Germinal center (tissue), 1 donor: Measurements from ENCODE around the gene PSIP1.
"Not testable (repeated sequence)": the region's sequence is repeated elsewhere in the genome, so short reads cannot be mapped to it uniquely, and the experiment has no call there.

Experiments used
- DNase-seq: peaks from one replicate; pipeline ENCODE4 v3.0.0; 2012; ENCODE audit warnings: mixed read lengths, low spot score

Gene PSIP1

GRCh38 chr9:15501803-15502202 is 9.0 kb downstream of the PSIP1 start:
- no peak for DNase-seq

GRCh38 chr9:15501179-15501578 is 9.6 kb downstream of the PSIP1 start:
- DNase-seq = no peak

DNA sequence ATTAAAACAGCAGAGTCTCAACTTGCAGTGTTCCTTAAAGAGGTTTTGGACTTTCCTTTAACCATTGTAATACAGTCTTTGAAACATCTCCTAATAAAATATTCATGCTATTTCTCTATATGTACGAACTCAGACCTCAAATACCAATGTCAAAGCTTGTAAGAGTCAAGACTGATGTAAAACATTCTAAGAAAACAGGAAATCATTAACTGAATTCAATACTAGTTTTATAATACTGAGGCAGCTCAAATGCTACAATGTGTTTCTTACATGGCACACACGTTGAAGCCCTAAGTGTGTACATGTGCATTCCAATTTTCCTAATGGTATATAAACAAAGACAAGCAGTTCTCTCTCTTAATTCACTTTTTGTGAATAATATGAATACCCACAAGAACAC is 11.6 kb downstream of the PSIP1 start:
- DNase-seq = no peak

- no peak for DNase-seq
These were observed 12.3 kb downstream of the PSIP1 start for GRCh38 chr9:15498246-15498995.

DNA sequence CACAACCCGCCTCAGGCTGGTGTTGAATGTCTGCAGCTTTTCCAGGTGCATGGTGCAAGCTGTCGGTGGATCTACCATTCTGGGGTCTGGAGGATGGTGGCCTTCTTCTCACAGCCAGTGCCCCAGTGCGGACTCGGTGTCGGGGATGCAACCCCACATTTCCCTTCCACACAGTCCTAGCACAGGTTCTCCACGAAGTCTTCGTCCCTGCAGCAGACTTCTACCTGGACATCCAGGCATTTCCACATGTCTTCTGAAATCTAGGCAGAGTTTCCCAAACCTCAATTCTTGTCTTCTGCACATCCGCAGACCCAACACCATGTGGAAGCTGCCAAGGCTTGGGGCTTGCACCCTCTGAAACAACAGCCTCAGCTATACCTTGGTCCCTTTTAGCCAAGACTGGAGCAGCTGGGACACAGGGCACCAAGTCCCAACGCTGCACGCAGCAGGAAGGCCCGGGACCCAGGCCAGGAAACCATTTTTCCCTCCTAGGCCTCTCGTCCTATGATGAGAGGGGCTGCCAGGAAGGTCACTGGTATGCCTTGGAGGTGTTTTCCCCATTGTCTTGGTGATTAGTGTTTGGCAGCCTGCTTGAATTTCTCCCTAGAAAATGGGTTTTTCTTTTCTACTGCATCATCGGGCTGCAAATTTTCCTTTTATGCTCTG is 18.2 kb downstream of the PSIP1 start:
- DNase-seq = no peak

GRCh38 chr9:15491950-15492349 is 18.8 kb downstream of the PSIP1 start:
- no peak for DNase-seq

DNA sequence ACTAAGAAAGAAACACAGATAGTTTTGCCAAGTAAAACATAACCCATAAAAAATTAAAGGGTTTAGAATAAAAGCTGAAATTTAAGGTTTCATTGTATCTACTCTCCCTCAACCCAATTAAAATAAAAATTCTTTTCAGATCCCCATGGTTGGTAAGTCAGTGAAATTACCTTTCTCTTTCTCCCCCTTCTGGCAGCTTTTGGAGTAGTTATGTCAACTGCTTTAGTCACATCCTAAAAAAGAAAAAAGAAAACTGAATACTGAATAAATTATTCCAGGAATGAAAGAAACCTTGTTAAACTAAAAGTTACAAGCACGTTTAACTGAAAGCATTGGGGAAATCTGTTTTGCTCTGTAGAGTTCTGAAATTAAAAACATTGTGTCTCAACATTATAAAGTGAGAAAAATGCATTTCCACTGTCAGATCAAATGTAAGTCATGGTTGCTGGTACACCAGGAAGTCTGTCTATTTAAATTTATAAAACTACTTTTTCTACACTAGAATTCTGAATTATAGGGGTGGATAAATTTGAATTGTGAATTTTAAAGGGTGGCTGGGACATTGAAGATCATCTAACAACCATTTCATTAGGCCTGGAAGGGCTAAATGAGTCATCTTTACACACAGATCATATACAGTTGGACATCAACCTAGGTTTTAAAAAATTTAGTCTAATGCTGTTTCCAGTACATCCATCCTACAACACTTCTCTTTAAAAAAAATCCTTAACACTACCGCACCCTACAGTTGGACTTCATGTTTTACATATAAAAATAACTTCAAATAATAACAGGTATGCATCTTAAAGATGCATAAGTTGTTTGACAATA is 24.7 kb downstream of the PSIP1 start:
- peak; percentile 10 for DNase-seq

DNA sequence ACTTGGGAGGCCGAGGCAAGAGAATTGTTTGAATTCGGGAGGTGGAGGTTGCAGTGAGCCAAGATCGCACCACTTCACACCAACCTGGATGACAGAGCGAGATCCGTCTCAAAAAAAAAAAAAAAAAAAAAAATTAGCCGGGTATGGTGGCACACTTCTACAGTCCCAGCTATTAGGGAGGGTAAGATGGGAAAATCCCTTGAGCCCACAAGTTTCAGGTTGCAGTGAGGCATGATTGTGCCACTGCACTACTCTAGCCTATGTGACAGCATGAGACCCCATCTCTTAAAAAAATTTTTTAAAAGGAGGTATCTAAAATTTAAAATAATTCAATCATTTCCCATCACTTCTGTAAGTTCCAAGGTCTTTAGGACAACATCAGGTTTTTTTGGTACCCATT is 26.0 kb downstream of the PSIP1 start:
- no peak for DNase-seq

DNA sequence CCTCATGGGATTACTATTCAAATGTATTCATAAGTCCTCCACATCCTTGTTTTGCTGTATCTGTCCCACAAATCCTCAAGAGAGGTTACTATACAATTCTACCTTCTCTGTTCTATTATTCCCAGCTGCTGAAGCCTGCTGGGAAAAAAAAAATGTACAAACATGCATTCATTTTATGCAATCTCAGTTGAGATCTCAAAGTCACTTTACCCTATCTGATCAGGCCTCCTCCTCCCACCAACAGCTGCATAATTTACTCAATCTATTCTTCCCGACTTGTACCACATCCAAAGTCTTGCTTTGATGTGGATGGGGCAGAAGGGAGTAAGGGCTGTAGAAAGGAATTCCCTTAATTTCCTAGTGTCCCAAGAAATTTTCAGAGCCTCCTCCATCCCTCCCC is 28.6 kb downstream of the PSIP1 start:
- DNase-seq = no peak

DNA sequence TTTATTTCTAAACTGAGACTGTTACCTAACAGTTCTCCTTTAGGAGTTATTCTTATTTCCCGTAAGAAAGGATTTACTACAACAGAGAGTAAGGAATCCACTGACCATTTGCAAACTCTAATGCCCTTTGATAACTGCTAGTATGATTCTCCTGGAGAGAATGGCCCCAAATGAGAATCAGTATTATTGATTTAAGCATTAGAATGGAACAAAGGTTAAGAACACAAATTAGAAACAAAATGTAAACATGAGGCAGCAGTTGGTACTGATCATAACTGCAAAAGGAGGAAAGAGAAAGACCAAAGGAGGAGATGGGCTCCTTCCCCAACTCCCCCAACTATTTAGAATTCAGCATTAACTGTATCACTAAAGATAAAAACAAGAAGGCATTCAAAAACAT is 30.7 kb downstream of the PSIP1 start:
- DNase-seq = no peak

DNA sequence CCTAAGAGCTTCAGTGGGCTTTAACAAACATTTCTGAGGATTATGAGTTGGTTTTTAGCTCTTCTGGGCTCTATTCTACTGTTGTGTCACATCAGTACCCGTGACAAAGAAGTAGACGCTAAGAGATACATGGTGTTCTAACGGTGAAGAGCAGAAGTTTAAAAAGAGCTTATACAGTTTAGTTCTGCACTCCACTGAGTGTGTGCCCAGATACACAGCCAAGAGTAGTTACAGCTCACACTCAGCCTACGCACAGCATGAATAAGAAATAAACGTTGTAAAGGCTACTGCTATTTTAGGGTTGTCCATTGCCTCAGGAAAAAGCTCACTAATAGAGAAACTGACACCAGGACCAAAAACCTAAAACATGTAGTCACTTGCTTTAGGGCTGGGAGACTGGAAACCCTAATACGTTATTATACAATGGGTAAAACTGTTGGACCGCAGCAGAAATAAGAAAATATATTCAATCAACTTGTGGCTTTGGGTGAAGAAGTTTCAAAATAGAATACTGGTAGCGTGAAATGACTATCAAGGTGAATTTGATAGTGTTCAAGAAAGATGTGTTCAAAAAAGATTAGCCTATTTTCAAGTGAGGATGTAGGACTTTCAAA is 34.7 kb downstream of the PSIP1 start:
- no peak for DNase-seq

GRCh38 chr9:15469862-15470261 is 40.9 kb downstream of the PSIP1 start:
- DNase-seq = no peak

- DNase-seq = no peak
These were observed 41.4 kb downstream of the PSIP1 start for GRCh38 chr9:15469406-15469805.

GRCh38 chr9:15468145-15468544 is 42.6 kb downstream of the PSIP1 start:
- no peak for DNase-seq

DNA sequence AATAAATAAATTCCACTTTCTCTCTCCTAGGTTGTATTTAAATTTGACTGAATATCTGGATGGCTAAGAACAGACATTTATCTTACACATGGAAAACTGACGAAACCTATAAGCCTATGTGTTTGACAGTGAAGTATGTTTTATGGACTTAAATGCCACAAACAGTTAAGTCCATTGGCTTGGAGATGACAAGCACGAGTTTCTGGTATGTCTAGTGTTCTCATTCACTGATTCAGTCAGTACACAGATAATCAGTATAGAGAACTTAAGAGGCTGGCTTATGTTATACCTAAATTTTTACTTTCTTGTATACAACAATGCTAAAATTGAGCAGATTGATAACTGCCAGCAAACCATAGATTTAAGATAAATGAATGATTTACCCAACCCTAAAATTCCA is 49.2 kb downstream of the PSIP1 start:
- DNase-seq = no peak

DNA sequence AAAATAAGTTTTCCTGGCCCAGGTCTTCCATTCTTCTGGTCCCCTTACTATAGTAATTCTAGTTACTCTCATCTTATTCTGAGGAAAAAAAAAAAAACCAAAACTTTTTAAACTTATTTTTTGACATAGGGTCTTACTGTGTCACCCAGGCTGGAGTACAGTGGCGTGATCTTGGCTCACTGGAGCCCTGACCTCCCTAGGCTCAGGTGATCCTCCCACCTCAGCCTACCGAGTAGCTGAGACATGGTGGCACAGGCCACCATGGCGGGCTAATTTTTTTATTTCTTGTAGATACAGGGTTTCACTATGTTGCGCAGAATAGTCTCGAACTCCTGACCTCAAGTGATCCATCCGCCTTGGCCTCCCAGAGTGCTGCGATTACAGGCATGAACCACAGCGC is 49.7 kb downstream of the PSIP1 start:
- no peak for DNase-seq

GRCh38 chr9:15453956-15454355 is 56.8 kb downstream of the PSIP1 start:
- no peak for DNase-seq

GRCh38 chr9:15444141-15444540 is 66.6 kb downstream of the PSIP1 start:
- DNase-seq = no peak

DNA sequence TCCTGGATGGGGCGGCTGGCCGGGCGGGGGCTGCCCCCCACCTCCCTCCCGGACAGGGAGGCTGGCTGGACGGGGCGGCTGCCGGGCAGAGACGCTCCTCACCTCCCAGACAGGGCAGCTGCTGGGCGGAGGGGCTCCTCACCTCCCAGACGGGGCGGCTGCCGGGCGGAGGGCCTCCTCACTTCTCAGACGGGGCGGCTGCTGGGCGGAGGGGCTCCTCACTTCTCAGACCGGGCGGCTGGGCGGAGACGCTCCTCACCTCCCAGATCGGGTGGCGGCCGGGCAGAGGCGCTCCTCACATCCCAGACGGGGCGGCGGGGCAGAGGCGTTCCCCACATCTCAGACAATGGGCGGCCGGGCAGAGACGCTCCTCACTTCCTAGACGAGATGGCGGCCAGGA is 68.5 kb downstream of the PSIP1 start:
- not testable (repeated sequence) for DNase-seq

GRCh38 chr9:15441841-15442240 is 68.9 kb downstream of the PSIP1 start:
- DNase-seq = not testable (repeated sequence)

DNA sequence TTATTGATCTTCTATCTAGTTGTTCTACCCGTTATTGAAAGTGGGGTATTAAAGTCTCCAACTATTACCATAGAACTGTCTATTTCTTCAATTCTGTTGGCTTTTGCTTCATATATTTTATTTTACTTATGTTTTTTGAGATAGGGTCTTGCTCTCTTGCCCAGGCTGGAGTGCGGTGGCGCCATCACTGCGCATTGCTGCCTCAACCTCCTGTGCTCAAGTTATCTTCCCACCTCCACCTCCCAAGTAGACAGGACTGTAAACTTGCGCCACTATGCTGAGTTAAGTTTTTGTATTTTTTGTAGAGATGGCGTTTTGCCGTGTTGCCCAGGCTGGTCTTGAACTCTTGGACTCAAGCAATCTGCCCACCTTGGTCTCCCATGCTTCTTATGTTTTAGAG is 71.9 kb downstream of the PSIP1 start:
- DNase-seq = no peak

GRCh38 chr9:15433661-15434060 is 77.1 kb downstream of the PSIP1 start:
- no peak for DNase-seq

DNA sequence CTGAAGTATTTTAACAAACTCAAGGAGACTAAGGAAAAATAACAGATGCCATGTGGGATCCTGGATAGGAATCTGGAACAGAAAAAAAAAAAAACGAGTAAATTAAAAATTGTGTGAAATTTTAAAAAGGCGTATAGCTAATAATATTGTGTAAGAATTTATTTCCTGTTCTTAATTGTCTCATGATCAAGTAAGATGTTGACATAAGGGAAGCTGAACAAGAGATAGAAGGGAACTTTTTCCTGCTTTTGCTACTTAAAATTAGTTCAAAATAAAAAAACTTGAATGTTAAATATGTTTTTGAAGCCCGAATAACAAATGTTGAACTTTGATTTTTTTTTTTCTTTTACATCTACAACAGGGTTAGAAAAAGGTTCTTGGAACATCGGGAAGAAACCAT is 77.6 kb downstream of the PSIP1 start:
- DNase-seq = no peak
